GM12873 (cell line): ENCODE measurements around the gene ATF6.

Experiments used
- CTCF ChIP-seq: IDR thresholded peaks from 2 replicates; pipeline ENCODE4 v1.5.1; 2012; ENCODE audit warnings: low read depth, mild to moderate bottlenecking, moderate library complexity, low read length, control low read depth; ENCODE audit not compliant: insufficient read depth; ENCODE audit errors: missing control alignments

ATF6 gene

GRCh38 chr1:161988413-161988812 lies 222.3 kb downstream of the ATF6 start:
- TF ChIP-seq CTCF, result no peak

GRCh38 chr1:161989108-161989507 lies 223.0 kb downstream of the ATF6 start:
- TF ChIP-seq CTCF, result peak; percentile 1

- no peak for TF ChIP-seq CTCF
These were observed 223.7 kb downstream of the ATF6 start for GRCh38 chr1:161989786-161990185.

GRCh38 chr1:161993576-161993975 lies 227.5 kb downstream of the ATF6 start:
- TF ChIP-seq CTCF, result no peak

- no peak for TF ChIP-seq CTCF
These were observed 228.1 kb downstream of the ATF6 start for GRCh38 chr1:161994175-161994668.

GRCh38 chr1:161997152-161997551 lies 231.0 kb downstream of the ATF6 start:
- TF ChIP-seq CTCF, result no peak

GRCh38 chr1:161998811-161999210 lies 232.7 kb downstream of the ATF6 start:
- TF ChIP-seq CTCF, result no peak
